Omental fat pad (tissue), 4 donors: ENCODE data around the gene RPS6KA4. TPM values are rescaled to one million over a fixed set of nuclear protein-coding genes. Genes with fewer than 3 reads are reported as not detected.

Experiments
- ATAC-seq: fragments of 150-250 bp; one replicate; pipeline ENCODE4 v1.9.1; 2016; ENCODE audit warnings: mild to moderate bottlenecking, moderate library complexity; ENCODE audit not compliant: low FRiP score
- DNase-seq: peaks from one replicate; pipeline ENCODE4 v3.0.0-alpha.2; 2019; ENCODE audit warnings: low spot score
- total RNA-seq, 4 donors: library from RNA; depleted of rRNA; stranded (reverse); fragments of >200 nt; gene quantifications; one replicate each; pipeline ENCODE4 v1.1.0, GENCODE V29; 2016
- TF ChIP-seq, protein P1 (sequence below), 3 donors: fragments of 450-650 bp; IDR thresholded peaks; one replicate each; pipeline ENCODE4 v1.5.1; 2016 to 2017; ENCODE audit warnings: antibody characterized with exemption in 3 of 3, mild to moderate bottlenecking in 3 of 3, moderate library complexity in 2 of 3

The RPS6KA4 gene
- total RNA-seq, 4 donors from 2014 or later, result 15.7 to 64.2 (median 28.1) TPM

DNA sequence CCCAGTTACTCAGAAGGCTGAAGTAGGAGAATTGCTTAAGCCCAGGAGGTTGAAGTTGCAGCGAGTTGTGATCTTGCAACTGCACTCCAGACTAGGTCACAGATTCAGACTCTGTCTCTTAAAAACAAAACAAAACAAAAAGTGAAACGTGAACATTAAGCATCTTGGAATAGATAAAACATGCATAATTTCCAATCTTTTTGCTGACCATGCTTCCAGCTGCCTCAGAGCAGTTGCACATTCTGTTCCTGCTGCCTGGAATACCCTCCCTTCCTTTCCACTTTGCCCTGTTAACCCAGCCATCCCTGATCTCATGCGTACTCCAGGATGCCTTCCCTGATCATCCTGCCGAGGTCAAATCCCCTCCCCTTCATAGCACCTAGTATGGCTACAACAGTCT, 19.7 kb upstream of the RPS6KA4 start:
- ATAC-seq (no peak), DNase-seq (no peak)
- TF ChIP-seq, protein P1, sequence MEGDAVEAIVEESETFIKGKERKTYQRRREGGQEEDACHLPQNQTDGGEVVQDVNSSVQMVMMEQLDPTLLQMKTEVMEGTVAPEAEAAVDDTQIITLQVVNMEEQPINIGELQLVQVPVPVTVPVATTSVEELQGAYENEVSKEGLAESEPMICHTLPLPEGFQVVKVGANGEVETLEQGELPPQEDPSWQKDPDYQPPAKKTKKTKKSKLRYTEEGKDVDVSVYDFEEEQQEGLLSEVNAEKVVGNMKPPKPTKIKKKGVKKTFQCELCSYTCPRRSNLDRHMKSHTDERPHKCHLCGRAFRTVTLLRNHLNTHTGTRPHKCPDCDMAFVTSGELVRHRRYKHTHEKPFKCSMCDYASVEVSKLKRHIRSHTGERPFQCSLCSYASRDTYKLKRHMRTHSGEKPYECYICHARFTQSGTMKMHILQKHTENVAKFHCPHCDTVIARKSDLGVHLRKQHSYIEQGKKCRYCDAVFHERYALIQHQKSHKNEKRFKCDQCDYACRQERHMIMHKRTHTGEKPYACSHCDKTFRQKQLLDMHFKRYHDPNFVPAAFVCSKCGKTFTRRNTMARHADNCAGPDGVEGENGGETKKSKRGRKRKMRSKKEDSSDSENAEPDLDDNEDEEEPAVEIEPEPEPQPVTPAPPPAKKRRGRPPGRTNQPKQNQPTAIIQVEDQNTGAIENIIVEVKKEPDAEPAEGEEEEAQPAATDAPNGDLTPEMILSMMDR (IDR thresholded peaks at IDR 0.05), result no peak

DNA sequence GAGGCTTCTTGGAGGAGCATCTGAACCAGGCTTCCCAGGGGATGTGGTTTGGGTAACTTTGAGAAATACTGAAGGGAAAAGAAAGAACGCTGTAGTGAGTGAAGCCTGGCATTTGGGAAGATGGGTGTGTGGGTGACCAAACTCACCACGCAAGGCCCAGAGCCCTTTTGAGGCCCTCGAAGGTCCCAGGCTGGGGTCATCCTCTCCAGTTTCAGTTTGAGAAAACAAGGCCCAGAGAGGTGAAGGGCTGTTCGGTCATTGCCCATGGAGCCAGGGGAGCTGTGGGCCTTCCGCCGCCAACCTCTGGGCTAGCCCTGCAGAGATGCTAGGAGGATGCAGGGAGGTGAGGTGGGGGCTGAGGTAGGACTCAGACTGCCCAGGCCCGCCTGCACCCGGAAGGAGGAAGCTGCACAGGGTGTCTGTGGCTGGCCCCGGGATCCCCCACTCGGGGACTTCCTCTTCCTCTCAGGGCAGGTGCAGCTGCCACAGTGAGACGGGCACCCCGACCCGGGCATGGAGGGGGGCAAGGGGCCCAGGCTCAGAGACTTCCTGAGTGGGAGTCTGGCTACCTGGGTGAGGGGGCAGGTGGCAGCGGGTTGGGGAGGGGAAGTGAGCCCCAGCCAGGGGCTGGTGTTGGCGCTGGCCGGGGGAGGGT, 19.1 kb upstream of the RPS6KA4 start, which contains the start of gene CCDC88B:
CCDC88B (plus strand) TSS at position 451 of the 655 bp plus-strand sequence; CDS start at position 514, 63 bp downstream.
- ATAC-seq (no peak), DNase-seq (no peak)
- TF ChIP-seq, protein P1 (IDR thresholded peaks at IDR 0.05), result no peak

DNA sequence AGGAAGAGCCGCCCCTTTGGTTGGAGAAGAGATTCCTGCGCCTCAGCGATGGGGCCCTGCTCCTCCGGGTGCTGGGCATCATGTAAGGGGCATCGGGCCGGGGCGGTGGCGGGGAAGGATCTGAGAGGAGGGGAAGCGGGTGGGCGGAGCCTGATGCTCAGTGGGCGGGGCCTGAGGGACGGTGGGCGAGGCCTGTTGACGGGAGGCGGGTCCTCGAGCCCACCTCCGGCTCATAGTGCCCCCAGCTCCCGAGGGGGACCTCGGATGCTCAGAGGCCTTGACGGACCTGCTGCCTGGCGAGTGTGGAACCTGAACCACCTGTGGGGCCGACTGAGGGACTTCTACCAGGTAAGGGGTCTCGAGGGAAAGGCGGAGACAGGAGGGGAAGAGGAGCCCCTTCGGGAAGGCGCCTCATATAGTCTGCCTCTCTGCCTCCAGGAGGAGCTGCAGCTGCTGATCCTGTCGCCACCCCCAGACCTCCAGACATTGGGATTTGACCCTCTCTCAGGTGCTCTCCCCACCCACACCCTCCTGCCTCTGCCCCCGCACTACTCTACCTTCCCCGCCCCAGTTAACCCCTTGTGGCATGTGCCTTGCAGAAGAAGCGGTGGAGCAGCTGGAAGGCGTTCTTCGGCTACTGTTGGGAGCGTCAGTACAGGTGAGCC, 18.2 kb upstream of the RPS6KA4 start:
- DNase-seq (no peak), ATAC-seq (no peak)
- TF ChIP-seq, protein P1 (IDR thresholded peaks at IDR 0.05), result no peak

DNA sequence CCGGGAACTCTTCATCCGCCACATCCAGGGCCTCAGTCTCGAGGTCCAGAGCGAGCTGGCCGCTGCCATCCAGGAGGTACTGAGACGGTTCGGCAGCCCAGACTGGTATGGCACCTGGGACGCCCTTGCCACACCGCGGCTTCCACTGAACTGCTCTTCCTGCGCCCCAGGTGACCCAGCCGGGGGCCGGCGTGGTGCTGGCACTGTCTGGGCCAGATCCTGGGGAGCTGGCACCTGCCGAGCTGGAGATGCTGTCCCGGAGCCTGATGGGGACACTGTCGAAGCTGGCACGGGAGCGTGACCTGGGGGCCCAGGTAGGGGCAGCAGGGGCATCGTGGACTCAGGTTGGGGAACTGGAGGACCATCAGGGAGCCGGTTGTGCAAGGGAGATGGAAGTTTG, 17.5 kb upstream of the RPS6KA4 start:
- no peak for ATAC-seq
- TF ChIP-seq, protein P1 (IDR thresholded peaks at IDR 0.05), result no peak
- DNase-seq, result no peak

DNA sequence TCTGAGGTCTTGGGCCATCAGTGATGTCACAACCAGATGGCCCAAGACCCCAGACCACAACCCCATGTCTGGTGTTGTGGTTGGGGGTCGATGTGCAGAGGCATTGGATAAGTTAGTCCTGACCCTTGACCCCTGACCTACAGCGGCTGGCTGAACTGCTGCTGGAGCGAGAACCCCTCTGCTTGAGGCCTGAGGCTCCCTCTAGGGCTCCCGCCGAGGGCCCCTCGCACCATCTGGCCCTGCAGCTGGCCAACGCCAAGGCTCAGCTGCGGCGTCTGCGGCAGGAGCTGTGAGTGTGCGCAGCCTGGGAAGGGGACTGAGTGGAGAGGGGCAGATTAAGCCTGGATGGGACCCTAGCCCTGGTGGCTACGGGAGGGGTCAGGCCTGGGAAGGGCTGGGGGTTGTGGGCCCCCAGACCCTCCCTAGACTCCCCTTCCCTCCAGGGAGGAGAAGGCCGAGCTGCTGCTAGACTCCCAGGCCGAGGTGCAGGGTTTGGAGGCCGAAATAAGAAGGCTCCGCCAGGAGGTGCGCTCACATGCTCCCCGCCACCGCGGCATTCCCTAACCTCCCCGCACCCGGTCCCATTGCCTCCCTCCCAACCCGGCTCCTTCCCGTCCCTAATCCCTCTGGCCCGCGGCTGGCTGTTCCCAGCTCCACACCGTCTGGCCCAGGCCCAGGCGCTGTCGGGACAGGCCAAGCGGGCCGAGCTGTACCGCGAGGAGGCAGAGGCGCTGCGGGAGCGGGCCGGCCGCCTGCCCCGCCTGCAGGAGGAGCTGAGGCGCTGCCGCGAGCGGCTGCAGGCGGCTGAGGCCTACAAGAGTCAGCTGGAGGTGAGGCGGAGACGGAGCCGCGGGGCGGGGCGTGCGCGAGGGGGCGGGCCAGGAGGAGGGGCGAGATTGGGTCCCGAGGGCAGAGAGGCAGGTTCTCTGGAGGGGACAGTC, 16.8 kb upstream of the RPS6KA4 start:
- ATAC-seq, result peak; percentile 91
- DNase-seq, result peak; percentile 59
- TF ChIP-seq, protein P1 (IDR thresholded peaks at IDR 0.05), result no peak

DNA sequence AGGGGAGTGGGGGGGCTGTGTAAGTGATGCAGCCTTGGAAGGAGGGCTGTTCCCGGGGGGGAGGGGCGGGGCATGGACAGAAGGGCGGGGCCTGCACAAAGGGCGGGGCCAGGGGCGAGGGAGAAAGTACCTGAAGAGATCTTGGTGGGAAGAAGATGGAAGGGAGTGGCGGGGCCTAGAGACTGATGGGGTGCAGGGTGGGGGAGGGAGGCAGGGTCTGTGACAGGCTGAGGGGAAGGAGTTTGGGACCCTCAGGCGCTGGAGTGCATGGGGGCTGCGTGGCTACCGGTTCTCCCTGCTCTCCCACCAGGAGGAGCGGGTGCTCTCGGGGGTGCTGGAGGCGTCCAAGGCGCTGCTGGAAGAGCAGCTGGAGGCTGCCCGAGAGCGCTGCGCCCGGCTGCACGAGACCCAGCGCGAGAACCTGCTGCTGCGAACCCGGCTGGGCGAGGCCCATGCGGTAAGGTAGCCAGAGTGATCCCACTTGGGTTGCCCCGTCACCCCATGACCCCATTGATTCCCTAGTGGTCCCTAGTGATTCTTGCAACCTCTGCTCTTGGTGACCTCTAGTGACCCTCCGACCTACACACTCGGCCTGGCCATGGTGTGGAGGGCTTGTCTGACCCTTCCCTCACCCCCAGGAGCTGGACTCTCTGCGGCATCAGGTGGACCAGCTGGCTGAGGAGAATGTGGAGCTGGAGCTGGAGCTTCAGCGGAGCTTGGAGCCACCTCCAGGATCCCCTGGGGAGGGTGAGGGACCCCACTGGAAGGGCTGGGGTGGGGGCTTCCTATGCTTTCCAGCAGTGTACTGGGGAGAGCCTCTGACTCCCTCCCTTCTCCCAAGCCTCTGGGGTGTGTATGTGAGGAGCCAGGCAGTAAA, 15.9 kb upstream of the RPS6KA4 start:
- TF ChIP-seq, protein P1 (IDR thresholded peaks at IDR 0.05), result no peak
- no peak for DNase-seq

More for the DNA sequence above, 15.9 kb upstream of the RPS6KA4 start:
- no peak for ATAC-seq
